K562 (cell line): ENCODE results near the gene HSD3B7. TPM values are rescaled to one million over a fixed set of nuclear protein-coding genes. Genes with fewer than 3 reads are reported as not detected.
A peak's percentile ranks its signal among the peaks of the same experiment; 100 is the strongest.

Experiments
- ATF2 ChIP-seq: sonication (generic); formaldehyde crosslinking; IDR thresholded peaks from 2 replicates; pipeline ENCODE4 v1.8.1; 2022; ENCODE audit warnings: missing genetic modification reagents
- CHCHD3 ChIP-seq: fragments of 250-450 bp; sonication (Bioruptor Pico); IDR thresholded peaks from 2 replicates; pipeline ENCODE4 v2.1.2; 2022; ENCODE audit warnings: mild to moderate bottlenecking
- ELF1 ChIP-seq: fragments of 200-800 bp; sonication (Bioruptor generic); IDR thresholded peaks from 2 replicates; pipeline ENCODE4 v1.6.1; 2016; ENCODE audit warnings: missing genetic modification characterization, missing compliant biosample characterization
- GABPB1 ChIP-seq: sonication (generic); formaldehyde crosslinking; IDR thresholded peaks from 2 replicates; pipeline ENCODE4 v1.8.0; 2022; ENCODE audit warnings: mild to moderate bottlenecking, missing genetic modification reagents
- GABPB2 ChIP-seq: fragments of 250-450 bp; sonication (Bioruptor Pico); conservative IDR thresholded peaks from 2 replicates; pipeline ENCODE4 v1.5.1; 2021; ENCODE audit warnings: mild to moderate bottlenecking
- GATAD2B ChIP-seq: fragments of 450-650 bp; IDR thresholded peaks from 2 replicates; pipeline ENCODE4 v1.6.1; 2017; ENCODE audit warnings: mild to moderate bottlenecking, borderline replicate concordance
- KDM4B ChIP-seq, 2 experiments: fragments of 450-650 bp in 1 of 2; sonication (generic) in 1 of 2; IDR thresholded peaks; 2 replicates each; pipeline ENCODE4 v1.6.1; 2016 to 2017; ENCODE audit warnings: borderline replicate concordance in 2 of 2, antibody characterized with exemption in 1 of 2, low read depth in 1 of 2, mild to moderate bottlenecking in 1 of 2
- NFE2 ChIP-seq: IDR thresholded peaks from 2 replicates; pipeline ENCODE4 v1.6.1; 2014; ENCODE audit warnings: antibody characterized with exemption, low read depth
- NRF1 ChIP-seq, 2 experiments: fragments of 450-650 bp; IDR thresholded peaks in 1 of 2; conservative IDR thresholded peaks in 1 of 2; 2 replicates each; pipeline ENCODE4 v1.6.1; 2014; ENCODE audit warnings: mild to moderate bottlenecking in 2 of 2
- PHB2 ChIP-seq: fragments of 450-650 bp; IDR thresholded peaks from 2 replicates; pipeline ENCODE4 v1.6.1; 2017; ENCODE audit warnings: low read depth
- POLR3G ChIP-seq: IDR thresholded peaks from 2 replicates; pipeline ENCODE4 v1.6.1; 2011; ENCODE audit not compliant: insufficient read length, insufficient replicate concordance; ENCODE audit errors: extremely low read depth
- RB1 ChIP-seq: fragments of 450-650 bp; IDR thresholded peaks from 2 replicates; pipeline ENCODE4 v1.6.1; 2017; ENCODE audit warnings: low read depth, mild to moderate bottlenecking
- SAFB ChIP-seq: fragments of 200-400 bp; formaldehyde crosslinking; IDR thresholded peaks from 2 replicates; pipeline ENCODE4 v1.6.1; 2017; ENCODE audit warnings: low read depth, low read length, borderline replicate concordance
- SRF ChIP-seq, 2 experiments: fragments of 250-450, 450-650 bp in 1 of 2; sonication (Bioruptor Pico) in 1 of 2; sonication (generic) in 1 of 2; formaldehyde crosslinking; IDR thresholded peaks; 2 replicates each; pipeline versions ENCODE4 v1.5.0 to v1.5.1; 2020 to 2022; ENCODE audit warnings: mild to moderate bottlenecking in 1 of 2, missing genetic modification reagents in 1 of 2
- TCF7L2 ChIP-seq: fragments of 150-350 bp; IDR thresholded peaks from 2 replicates; pipeline ENCODE4 v1.6.1; 2016; ENCODE audit warnings: low read depth, mild to moderate bottlenecking, low read length, moderate library complexity
- TFAP4 ChIP-seq: sonication (generic); formaldehyde crosslinking; IDR thresholded peaks from 2 replicates; pipeline ENCODE4 v1.8.0; 2022; ENCODE audit warnings: missing genetic modification reagents, mild to moderate bottlenecking, moderate library complexity, borderline replicate concordance
- ZNF140 ChIP-seq: fragments of 250-450 bp; sonication (Bioruptor Pico); IDR thresholded peaks from 2 replicates; pipeline ENCODE4 v1.8.0; 2021; ENCODE audit warnings: moderate library complexity, mild to moderate bottlenecking, inconsistent platforms
- ZNF766 ChIP-seq: fragments of 200-800 bp; sonication (Bioruptor generic); conservative IDR thresholded peaks from 2 replicates; pipeline ENCODE4 v1.6.1; 2016; ENCODE audit warnings: missing genetic modification characterization, missing compliant biosample characterization
- ZNF79 ChIP-seq: fragments of 250-450 bp; sonication (Bioruptor Pico); IDR thresholded peaks from 2 replicates; pipeline ENCODE4 v1.4.0; 2020; ENCODE audit warnings: low read depth, mild to moderate bottlenecking, moderate library complexity
- polyA plus RNA-seq, 8 experiments: library from polyadenylated mRNA; depleted of rRNA in 4 of 8; stranded (reverse) in 5 of 8; unstranded in 3 of 8; fragments of >200 nt; fragmentation: Nextera tagmentation in 2 of 8; fragmentation: Illumina TruSeq in 1 of 8; extraction: Ambion mirVana in 2 of 8; extraction: Trizol in 1 of 8; gene quantifications; 2 replicates each; pipeline versions ENCODE4 v1.2.1 to v1.2.3, GENCODE V29; 2011 to 2014; ENCODE audit warnings: inconsistent platforms in 1 of 8, missing spikeins in 1 of 8
- total RNA-seq, 7 experiments: library from RNA; depleted of rRNA in 6 of 7; stranded (reverse); fragments of >200 nt in 6 of 7; fragmentation: Illumina TruSeq in 2 of 7; extraction: Trizol in 2 of 7; gene quantifications; 2 replicates each; pipeline versions ENCODE4 v1.2.1 to v1.2.3, GENCODE V29; 2011 to 2021; ENCODE audit warnings: low replicate concordance in 1 of 7
- TF ChIP-seq, protein P1 (sequence below), 2 experiments: IDR thresholded peaks; 2 replicates each; pipeline ENCODE4 v1.6.1; 2012; ENCODE audit warnings: improper control_type of control experiment in 2 of 2, low read depth in 2 of 2, low read length in 2 of 2, borderline replicate concordance in 1 of 2
- TF ChIP-seq, protein P2 (sequence below): fragments of 250-450 bp; sonication (Bioruptor Pico); IDR thresholded peaks from 2 replicates; pipeline ENCODE4 v1.5.0; 2020; ENCODE audit warnings: mild to moderate bottlenecking, borderline replicate concordance

Gene HSD3B7
- total and polyA plus RNA-seq, 9 of the 15 experiments (the other 6 are each of a cell fraction or from before 2014, with no cell fraction given): 5.4 to 49.1 (median 23.0) TPM

DNA sequence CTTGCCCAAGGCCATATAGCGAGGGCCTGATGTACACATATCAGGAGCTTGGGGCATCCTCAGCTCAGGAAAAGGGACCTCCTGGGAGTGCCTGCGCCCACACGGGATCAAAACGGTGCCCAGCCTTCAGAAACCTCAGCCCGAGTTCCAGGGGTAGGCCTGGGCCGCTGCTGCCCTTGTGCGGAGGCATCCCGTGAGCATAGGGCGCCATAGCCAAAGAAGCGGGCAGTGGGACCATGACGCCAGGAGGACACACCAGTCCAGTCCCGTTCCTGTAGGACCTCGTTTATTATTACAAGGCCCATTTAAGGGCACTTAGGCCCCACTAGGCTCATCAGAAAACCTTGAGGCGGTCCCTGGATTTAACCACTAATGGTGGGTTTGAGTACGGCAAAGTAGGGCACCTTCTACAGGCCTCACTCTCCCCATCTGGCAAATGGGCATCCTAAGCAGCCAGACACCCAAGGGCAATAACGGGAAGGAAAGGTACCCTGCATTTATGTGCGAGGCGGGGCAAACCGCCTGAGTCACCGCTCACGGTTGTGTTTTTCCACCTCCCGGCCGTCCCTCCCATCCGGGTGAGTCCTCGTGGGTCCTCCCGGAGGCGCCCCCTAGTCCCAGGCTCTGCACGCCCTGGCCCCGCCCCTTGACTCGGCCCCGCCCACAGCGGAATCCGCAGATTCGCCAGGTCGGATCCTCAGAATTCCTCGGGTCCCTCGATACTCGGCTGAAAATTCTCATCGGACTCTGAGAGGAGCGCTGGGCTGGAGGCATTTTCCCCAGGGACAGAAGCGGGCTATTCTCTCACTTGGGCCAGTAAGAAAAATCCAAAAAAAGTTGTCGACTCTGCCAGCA, 28.2 kb upstream of the HSD3B7 start (continued):
- no peak for TF ChIP-seq TCF7L2
- TF ChIP-seq POLR3G: no peak
- peak; percentile 84 for TF ChIP-seq NFE2
- no peak for TF ChIP-seq KDM4B (IDR thresholded peaks at IDR 0.05; ENCODE audit: borderline replicate concordance in 2 of 2, low read depth in 1 of 2)
- TF ChIP-seq SAFB: no peak
- TF ChIP-seq ELF1 (tag): no peak
- peak; percentile 43; the same call in 1 of the 2 replicates for TF ChIP-seq RB1
- TF ChIP-seq ZNF766: no peak
- no peak for TF ChIP-seq CHCHD3 (CRISPR knock-in tag)
- TF ChIP-seq ZNF140: no peak
- no peak for TF ChIP-seq TFAP4 (CRISPR knock-in tag)
- TF ChIP-seq ATF2 (CRISPR knock-in tag): no peak
- TF ChIP-seq, protein P1, sequence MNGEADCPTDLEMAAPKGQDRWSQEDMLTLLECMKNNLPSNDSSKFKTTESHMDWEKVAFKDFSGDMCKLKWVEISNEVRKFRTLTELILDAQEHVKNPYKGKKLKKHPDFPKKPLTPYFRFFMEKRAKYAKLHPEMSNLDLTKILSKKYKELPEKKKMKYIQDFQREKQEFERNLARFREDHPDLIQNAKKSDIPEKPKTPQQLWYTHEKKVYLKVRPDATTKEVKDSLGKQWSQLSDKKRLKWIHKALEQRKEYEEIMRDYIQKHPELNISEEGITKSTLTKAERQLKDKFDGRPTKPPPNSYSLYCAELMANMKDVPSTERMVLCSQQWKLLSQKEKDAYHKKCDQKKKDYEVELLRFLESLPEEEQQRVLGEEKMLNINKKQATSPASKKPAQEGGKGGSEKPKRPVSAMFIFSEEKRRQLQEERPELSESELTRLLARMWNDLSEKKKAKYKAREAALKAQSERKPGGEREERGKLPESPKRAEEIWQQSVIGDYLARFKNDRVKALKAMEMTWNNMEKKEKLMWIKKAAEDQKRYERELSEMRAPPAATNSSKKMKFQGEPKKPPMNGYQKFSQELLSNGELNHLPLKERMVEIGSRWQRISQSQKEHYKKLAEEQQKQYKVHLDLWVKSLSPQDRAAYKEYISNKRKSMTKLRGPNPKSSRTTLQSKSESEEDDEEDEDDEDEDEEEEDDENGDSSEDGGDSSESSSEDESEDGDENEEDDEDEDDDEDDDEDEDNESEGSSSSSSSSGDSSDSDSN (IDR thresholded peaks at IDR 0.05; ENCODE audit: borderline replicate concordance in 1 of 2, low read depth in 2 of 2, low read length in 2 of 2): no peak
- TF ChIP-seq GABPB2 (CRISPR knock-in tag): no peak
- no peak; a peak in 1 of 4 replicates for TF ChIP-seq SRF (CRISPR knock-in tag; IDR thresholded peaks at IDR 0.05)
- no peak for TF ChIP-seq ZNF79
- no peak for TF ChIP-seq PHB2
- peak; percentile 0; the same call in 1 of the 2 replicates for TF ChIP-seq GABPB1 (CRISPR knock-in tag)
- TF ChIP-seq NRF1 (conservative IDR thresholded peaks at IDR 0.05 in 1 of 2, IDR thresholded peaks at IDR 0.05 in 1 of 2): no peak
- TF ChIP-seq GATAD2B: peak; percentile 26; the same call in 1 of the 2 replicates
- TF ChIP-seq, protein P2, sequence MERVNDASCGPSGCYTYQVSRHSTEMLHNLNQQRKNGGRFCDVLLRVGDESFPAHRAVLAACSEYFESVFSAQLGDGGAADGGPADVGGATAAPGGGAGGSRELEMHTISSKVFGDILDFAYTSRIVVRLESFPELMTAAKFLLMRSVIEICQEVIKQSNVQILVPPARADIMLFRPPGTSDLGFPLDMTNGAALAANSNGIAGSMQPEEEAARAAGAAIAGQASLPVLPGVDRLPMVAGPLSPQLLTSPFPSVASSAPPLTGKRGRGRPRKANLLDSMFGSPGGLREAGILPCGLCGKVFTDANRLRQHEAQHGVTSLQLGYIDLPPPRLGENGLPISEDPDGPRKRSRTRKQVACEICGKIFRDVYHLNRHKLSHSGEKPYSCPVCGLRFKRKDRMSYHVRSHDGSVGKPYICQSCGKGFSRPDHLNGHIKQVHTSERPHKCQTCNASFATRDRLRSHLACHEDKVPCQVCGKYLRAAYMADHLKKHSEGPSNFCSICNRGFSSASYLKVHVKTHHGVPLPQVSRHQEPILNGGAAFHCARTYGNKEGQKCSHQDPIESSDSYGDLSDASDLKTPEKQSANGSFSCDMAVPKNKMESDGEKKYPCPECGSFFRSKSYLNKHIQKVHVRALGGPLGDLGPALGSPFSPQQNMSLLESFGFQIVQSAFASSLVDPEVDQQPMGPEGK (CRISPR knock-in tag): no peak; the same call in 1 of the 2 replicates
